ENCODE results near the gene CIAPIN1.
"Not testable (repeated sequence)": the region's sequence is repeated elsewhere in the genome, so short reads cannot be mapped to it uniquely, and the experiment has no call there.

CIAPIN1 gene

GRCh38 chr16:57476546-57477410 lies 29.6 kb upstream of the CIAPIN1 start:
- no peak for DNase-seq

- DNase-seq = peak; percentile 62
Observed at GRCh38 chr16:57475711-57476339, 28.6 kb upstream of the CIAPIN1 start.

GRCh38 chr16:57474671-57475661 lies 27.8 kb upstream of the CIAPIN1 start:
- DNase-seq = no peak

GRCh38 chr16:57473906-57474305 lies 26.7 kb upstream of the CIAPIN1 start:
- DNase-seq = no peak

GRCh38 chr16:57473176-57473840 lies 26.1 kb upstream of the CIAPIN1 start:
- no peak for DNase-seq

- no peak for DNase-seq
Observed at GRCh38 chr16:57472665-57473060, 25.5 kb upstream of the CIAPIN1 start.

- no peak for DNase-seq
Observed at GRCh38 chr16:57471852-57472664, 24.9 kb upstream of the CIAPIN1 start.

- no peak for DNase-seq
Observed at GRCh38 chr16:57471209-57471608, 24.0 kb upstream of the CIAPIN1 start.

- DNase-seq = no peak
Observed at GRCh38 chr16:57470711-57471110, 23.5 kb upstream of the CIAPIN1 start.

- DNase-seq = no peak
Observed at GRCh38 chr16:57469917-57470470, 22.8 kb upstream of the CIAPIN1 start.

- DNase-seq = no peak
Observed at GRCh38 chr16:57469046-57469445, 21.9 kb upstream of the CIAPIN1 start.

GRCh38 chr16:57468346-57468745 lies 21.2 kb upstream of the CIAPIN1 start:
- DNase-seq = no peak

- no peak for DNase-seq
Observed at GRCh38 chr16:57464523-57464922, 17.3 kb upstream of the CIAPIN1 start.

GRCh38 chr16:57462978-57463362 lies 15.8 kb upstream of the CIAPIN1 start:
- no peak for DNase-seq

GRCh38 chr16:57462209-57462977 lies 15.2 kb upstream of the CIAPIN1 start, which contains the start of gene POLR2C:
Gene POLR2C (plus strand): TSS chr16:57462679. CDS start chr16:57462725, 46 bp downstream.
- DNase-seq = peak; percentile 90

- no peak for DNase-seq
Observed at GRCh38 chr16:57452021-57452420, 4.8 kb upstream of the CIAPIN1 start.

- no peak for DNase-seq
Observed at GRCh38 chr16:57446531-57447185, 527 bp downstream of the CIAPIN1 start.

- DNase-seq = no peak
Observed at GRCh38 chr16:57445510-57445909, 1.7 kb downstream of the CIAPIN1 start.

GRCh38 chr16:57444711-57445110 lies 2.5 kb downstream of the CIAPIN1 start:
- DNase-seq = no peak

- DNase-seq = not testable (repeated sequence)
Observed at GRCh38 chr16:57440551-57440950, 6.6 kb downstream of the CIAPIN1 start.

Data from stimulated activated naive CD4-positive, alpha-beta T cell treated with Interleukin-2 at 50 U/mL for 16 hours (primary cell).